Cardiac fibroblast (primary cell): ENCODE data around the gene GALT.
"Not testable (repeated sequence)": the region's sequence is repeated elsewhere in the genome, so short reads cannot be mapped to it uniquely, and the experiment has no call there.

Source experiments
- DNase-seq, 2 donors: peaks; one replicate each; pipeline versions ENCODE4 v3.0.0 to v3.0.0-alpha.2; 2010; ENCODE audit warnings: low read depth in 2 of 2
- H3K4me3 ChIP-seq, 2 donors: replicated peaks in 1 of 2; 1 replicate in 1 of 2; 2 replicates in 1 of 2; pipeline ENCODE4 v1.5.1; 2011; ENCODE audit warnings: low read depth in 2 of 2, low read length in 2 of 2, mild to moderate bottlenecking in 2 of 2, moderate library complexity in 1 of 2
- TF ChIP-seq, protein P1 (sequence below): IDR thresholded peaks from one replicate; pipeline ENCODE4 v1.5.1; 2011; ENCODE audit warnings: low read depth, mild to moderate bottlenecking, low read length, inconsistent platforms

The GALT gene

DNA sequence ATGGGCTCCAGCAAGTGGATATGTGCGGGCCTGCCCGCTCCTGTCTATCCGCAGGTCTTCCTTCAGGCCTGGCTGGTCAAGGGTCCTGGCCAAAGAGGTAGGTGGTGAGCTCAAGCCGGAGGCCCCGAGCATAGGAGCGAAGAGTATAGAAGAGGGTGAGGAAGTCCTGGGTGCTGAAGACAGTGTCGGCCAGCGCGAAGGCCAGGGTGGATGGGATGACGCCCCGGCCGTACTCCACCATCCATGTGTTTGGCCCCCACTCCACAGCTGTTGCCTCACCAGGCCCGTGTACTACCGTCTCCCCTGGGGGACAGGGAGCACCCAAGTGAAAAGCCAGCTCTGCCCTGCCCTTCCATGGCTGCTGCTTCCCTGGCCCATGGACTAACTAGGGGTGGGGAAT is 10.9 kb upstream of the GALT start:
- DNase-seq: no peak
- H3K4me3 ChIP-seq: no peak overlapping the region
- TF ChIP-seq, protein P1, sequence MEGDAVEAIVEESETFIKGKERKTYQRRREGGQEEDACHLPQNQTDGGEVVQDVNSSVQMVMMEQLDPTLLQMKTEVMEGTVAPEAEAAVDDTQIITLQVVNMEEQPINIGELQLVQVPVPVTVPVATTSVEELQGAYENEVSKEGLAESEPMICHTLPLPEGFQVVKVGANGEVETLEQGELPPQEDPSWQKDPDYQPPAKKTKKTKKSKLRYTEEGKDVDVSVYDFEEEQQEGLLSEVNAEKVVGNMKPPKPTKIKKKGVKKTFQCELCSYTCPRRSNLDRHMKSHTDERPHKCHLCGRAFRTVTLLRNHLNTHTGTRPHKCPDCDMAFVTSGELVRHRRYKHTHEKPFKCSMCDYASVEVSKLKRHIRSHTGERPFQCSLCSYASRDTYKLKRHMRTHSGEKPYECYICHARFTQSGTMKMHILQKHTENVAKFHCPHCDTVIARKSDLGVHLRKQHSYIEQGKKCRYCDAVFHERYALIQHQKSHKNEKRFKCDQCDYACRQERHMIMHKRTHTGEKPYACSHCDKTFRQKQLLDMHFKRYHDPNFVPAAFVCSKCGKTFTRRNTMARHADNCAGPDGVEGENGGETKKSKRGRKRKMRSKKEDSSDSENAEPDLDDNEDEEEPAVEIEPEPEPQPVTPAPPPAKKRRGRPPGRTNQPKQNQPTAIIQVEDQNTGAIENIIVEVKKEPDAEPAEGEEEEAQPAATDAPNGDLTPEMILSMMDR: no peak

DNA sequence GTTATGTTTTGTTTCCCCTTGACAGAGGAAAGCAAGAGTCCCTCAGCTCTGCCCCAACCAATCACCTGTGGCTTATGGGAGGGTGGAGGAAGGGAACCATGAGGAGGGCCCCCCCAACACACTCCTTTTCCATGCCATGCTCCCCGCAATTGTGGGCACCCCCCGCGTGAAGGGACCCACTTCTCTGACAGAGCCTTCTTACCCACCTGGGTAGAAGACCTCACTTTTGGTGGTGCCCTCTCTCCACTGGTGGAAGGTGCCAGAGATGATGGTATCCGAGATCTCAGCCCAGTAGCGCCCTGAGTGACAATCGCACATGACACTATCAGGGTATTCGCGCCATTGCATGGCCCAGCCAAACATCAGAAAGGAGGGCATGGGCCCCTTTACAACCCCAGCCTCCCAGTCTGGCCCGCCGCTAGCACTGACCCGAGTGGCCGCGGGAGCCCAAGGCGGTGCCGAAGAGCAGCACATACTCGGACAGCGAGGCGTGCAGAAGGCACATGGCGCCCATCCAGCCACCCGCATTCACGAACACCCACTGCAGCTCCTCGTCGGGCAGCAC is 9.6 kb upstream of the GALT start:
- no peak for DNase-seq
- TF ChIP-seq, protein P1: no peak
- H3K4me3 ChIP-seq: peak overlapping the region; percentile 77

GRCh38 chr9:34637356-34638137 is 8.9 kb upstream of the GALT start, which contains the start of gene SIGMAR1:
Gene SIGMAR1 (minus strand): TSS chr9:34637787. CDS start chr9:34637697, 90 bp downstream.
- TF ChIP-seq, protein P1: no peak
- H3K4me3 ChIP-seq: peak within 1 kb of the TSS; percentile 77
- DNase-seq: peak; percentile 93 to 95

- no peak for DNase-seq
- peak overlapping the region; percentile 77 for H3K4me3 ChIP-seq
- TF ChIP-seq, protein P1: no peak
These were observed 8.4 kb upstream of the GALT start for GRCh38 chr9:34638138-34638445.

DNA sequence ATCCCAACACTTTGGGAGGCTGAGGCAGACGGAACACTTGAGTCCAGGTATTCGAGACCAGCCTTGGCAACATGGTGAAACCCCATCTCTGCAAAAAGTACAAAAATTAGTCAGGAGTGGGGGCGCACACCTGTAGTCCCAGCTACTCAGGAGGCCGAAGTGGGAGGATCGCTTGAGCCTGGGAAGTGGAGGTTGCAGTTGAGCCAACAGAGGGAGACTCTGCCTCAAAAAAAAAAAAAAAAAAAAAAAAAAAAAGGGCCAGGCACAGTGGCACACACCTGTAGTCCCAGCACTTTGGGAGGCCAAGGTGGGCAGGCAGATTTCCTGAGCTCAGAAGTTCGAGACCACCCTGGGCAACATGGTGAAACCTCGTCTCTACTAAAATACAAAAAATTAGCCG is 7.2 kb upstream of the GALT start:
- H3K4me3 ChIP-seq, DNase-seq: not testable (repeated sequence)

DNA sequence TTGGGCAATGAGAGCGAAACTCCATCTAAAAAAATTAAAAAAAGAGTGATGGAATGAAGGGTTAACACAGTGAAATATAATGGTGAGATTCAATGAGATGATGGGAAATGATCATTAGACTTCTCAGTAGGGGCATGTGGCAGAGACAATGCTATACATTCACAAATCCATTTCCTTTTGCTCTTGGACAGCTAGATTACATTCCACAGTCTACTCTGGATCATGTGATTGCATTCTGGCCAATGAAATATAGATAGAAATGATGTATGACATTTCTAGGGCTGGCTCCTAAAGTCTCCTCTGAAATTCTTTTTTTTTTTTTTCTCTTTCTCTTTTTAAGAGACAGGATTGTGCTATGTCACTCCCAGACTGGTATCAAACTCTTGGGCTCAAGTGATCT is 3.8 kb upstream of the GALT start:
- H3K4me3 ChIP-seq: no peak overlapping the region
- TF ChIP-seq, protein P1: no peak
- no peak for DNase-seq

DNA sequence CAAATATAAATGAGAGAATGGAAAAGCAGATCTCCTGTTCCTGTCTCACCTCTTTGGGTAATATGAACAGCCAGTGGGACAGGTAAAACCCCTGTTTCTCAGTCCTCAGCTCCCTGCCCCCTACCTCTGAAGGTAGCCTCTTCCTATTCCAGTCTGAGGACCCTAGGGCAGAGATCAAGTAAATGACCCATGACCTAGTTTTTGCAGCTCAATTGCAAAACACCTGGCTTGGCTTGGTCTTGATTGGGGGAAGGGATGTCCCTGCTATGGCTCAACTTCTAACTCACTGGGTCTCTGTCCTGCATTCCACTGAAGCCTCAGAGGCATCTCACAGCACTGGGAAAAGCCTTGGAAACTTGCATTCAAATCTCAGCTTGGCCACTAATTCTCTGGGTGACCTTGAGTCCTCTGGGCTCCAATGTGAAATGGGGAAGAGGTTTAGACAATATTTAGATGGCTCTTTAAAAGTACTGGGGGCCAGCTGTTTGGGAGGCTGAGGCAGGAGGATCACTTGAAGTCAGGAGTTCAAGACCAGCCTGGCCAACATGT is 1.6 kb upstream of the GALT start:
- DNase-seq: no peak
- no peak overlapping the region for H3K4me3 ChIP-seq

More for the DNA sequence above, 1.6 kb upstream of the GALT start:
- TF ChIP-seq, protein P1: no peak
